Smooth muscle cell (in vitro differentiated cells): ENCODE measurements around the gene MXD4. TPM values are rescaled to one million over a fixed set of nuclear protein-coding genes. Genes with fewer than 3 reads are reported as not detected.
A peak's percentile ranks its signal among the peaks of the same experiment; 100 is the strongest.

Source experiments
- DNase-seq: peaks from one replicate; lab custom pipeline; 2025; ENCODE audit not compliant: unreplicated experiment; lab: John Stamatoyannopoulos, UW
- H2AFZ ChIP-seq: fragments of 200-600 bp; sonication (generic); 2 replicates; pipeline ENCODE4 v1.6.0; 2016; ENCODE audit warnings: antibody characterized with exemption, low read depth, mild to moderate bottlenecking
- H3F3A ChIP-seq: fragments of 200-600 bp; sonication (generic); 2 replicates; pipeline ENCODE4 v1.6.0; 2017; ENCODE audit warnings: antibody characterized with exemption, low read depth
- H3K27ac ChIP-seq: fragments of 200-600 bp; sonication (generic); 2 replicates; pipeline ENCODE4 v1.5.1; 2016; ENCODE audit warnings: low read depth, mild to moderate bottlenecking
- H3K27me3 ChIP-seq: fragments of 200-600 bp; sonication (generic); 2 replicates; pipeline ENCODE4 v1.6.1; 2016; ENCODE audit warnings: low read depth, mild to moderate bottlenecking
- H3K36me3 ChIP-seq: fragments of 200-600 bp; sonication (generic); 2 replicates; pipeline ENCODE4 v1.5.1; 2016; ENCODE audit warnings: low read depth
- H3K4me1 ChIP-seq: fragments of 200-600 bp; sonication (generic); 2 replicates; pipeline ENCODE4 v1.5.1; 2016; ENCODE audit warnings: low read depth
- H3K4me2 ChIP-seq: fragments of 200-600 bp; sonication (generic); 2 replicates; pipeline ENCODE4 v1.6.0; 2016; ENCODE audit warnings: mild to moderate bottlenecking
- H3K4me3 ChIP-seq: fragments of 200-600 bp; sonication (generic); 2 replicates; pipeline ENCODE4 v1.5.1; 2016; ENCODE audit warnings: mild to moderate bottlenecking
- H3K79me2 ChIP-seq: fragments of 200-600 bp; sonication (generic); 2 replicates; pipeline ENCODE4 v1.6.0; 2016; ENCODE audit warnings: low read depth, mild to moderate bottlenecking
- H3K9ac ChIP-seq: fragments of 200-600 bp; sonication (generic); 2 replicates; pipeline ENCODE4 v1.6.0; 2016; ENCODE audit warnings: low read depth
- H3K9me3 ChIP-seq: fragments of 200-600 bp; sonication (generic); replicated peaks from 2 replicates; pipeline ENCODE4 v1.5.1; 2016; ENCODE audit warnings: low read depth
- H4K20me1 ChIP-seq: fragments of 200-600 bp; sonication (generic); 2 replicates; pipeline ENCODE4 v1.6.0; 2016; ENCODE audit warnings: low read depth
- WGBS: methylation state at CpG from one replicate; pipeline ENCODE4 v1.1.7; 2016; ENCODE audit warnings: low lambda C conversion rate; 5-methylcytosine and 5-hydroxymethylcytosine counted together
- polyA plus RNA-seq: library from polyadenylated mRNA; unstranded; fragments of >200 nt; fragmentation: Nextera tagmentation; extraction: Ambion mirVana; gene quantifications from 2 replicates; pipeline ENCODE4 v1.2.1, GENCODE V29; 2016
- total RNA-seq: library from RNA; depleted of rRNA; stranded (reverse); fragments of >200 nt; gene quantifications from 2 replicates; pipeline ENCODE4 v1.2.3, GENCODE V29; 2014
- TF ChIP-seq, protein P1 (sequence below): fragments of 200-600 bp; sonication (generic); IDR thresholded peaks from 2 replicates; pipeline ENCODE4 v1.5.1; 2017; ENCODE audit warnings: borderline replicate concordance, mild to moderate bottlenecking, antibody characterized with exemption; ENCODE audit not compliant: insufficient read depth, poor library complexity, severe bottlenecking

MXD4 gene
- total and polyA plus RNA-seq, 2 experiments from 2014 or later: 26.8 to 81.8 TPM

DNA sequence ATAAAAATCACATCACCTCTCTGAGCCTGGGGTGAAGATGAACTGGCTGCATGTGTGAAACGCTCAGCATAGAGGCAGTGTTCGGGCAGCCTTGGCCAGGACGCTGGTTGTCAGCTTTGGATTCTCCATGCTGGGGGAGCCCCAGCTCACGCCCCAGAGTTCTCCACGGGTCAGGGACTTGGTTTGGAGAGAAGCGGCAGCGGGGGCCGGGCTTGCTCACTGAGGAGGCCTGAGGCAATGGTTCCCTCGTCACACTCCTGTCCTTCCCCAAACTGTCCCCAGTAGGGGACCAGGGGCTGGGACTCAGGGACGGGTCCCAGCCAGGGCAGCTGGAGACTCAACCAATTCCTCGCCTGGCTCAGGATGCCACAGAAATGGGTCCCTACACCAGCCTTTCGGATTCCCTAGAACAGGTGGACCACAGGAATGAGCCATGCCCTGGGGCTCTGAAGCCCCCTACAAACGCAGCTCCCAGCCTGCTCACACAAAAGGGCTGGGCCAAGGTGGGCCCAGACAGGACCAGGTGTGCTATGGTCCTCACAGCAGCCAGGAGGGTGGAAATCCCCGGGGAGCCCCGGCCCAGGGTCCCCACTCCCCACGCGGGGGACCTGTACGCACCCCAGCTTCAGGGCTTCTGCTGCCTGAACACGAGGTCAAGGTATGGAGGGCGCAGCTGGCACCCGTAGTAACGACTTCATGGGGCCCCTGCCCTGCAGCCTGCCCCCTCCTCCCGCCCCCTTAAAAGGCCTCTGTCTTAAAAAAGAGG lies 1.4 kb downstream of the MXD4 start:
- no peaks in the 10 kb centered on the region for H3K27me3 ChIP-seq
- no peaks in the 10 kb centered on the region for H3K36me3 ChIP-seq
- no peaks in the 10 kb centered on the region for H3K9me3 ChIP-seq
- no peak for DNase-seq
- H2AFZ ChIP-seq: no peak overlapping the region
- H3F3A ChIP-seq: no peaks in the 10 kb centered on the region
- TF ChIP-seq, protein P1, sequence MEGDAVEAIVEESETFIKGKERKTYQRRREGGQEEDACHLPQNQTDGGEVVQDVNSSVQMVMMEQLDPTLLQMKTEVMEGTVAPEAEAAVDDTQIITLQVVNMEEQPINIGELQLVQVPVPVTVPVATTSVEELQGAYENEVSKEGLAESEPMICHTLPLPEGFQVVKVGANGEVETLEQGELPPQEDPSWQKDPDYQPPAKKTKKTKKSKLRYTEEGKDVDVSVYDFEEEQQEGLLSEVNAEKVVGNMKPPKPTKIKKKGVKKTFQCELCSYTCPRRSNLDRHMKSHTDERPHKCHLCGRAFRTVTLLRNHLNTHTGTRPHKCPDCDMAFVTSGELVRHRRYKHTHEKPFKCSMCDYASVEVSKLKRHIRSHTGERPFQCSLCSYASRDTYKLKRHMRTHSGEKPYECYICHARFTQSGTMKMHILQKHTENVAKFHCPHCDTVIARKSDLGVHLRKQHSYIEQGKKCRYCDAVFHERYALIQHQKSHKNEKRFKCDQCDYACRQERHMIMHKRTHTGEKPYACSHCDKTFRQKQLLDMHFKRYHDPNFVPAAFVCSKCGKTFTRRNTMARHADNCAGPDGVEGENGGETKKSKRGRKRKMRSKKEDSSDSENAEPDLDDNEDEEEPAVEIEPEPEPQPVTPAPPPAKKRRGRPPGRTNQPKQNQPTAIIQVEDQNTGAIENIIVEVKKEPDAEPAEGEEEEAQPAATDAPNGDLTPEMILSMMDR: no peak
- peak overlapping the region; percentile 96 for H3K9ac ChIP-seq
- WGBS: 65% methylated on average over 23 of the region's 23 CpGs
- peaks cover 20% of the 10 kb centered on the region for H3K4me1 ChIP-seq
- peak overlapping the region; percentile 98 for H3K4me2 ChIP-seq
- peaks cover 57% of the 10 kb centered on the region for H4K20me1 ChIP-seq
- peaks cover 44% of the 10 kb centered on the region for H3K79me2 ChIP-seq
- peak overlapping the region; percentile 53 for H3K27ac ChIP-seq
- H3K4me3 ChIP-seq: peak overlapping the region; percentile 99

DNA sequence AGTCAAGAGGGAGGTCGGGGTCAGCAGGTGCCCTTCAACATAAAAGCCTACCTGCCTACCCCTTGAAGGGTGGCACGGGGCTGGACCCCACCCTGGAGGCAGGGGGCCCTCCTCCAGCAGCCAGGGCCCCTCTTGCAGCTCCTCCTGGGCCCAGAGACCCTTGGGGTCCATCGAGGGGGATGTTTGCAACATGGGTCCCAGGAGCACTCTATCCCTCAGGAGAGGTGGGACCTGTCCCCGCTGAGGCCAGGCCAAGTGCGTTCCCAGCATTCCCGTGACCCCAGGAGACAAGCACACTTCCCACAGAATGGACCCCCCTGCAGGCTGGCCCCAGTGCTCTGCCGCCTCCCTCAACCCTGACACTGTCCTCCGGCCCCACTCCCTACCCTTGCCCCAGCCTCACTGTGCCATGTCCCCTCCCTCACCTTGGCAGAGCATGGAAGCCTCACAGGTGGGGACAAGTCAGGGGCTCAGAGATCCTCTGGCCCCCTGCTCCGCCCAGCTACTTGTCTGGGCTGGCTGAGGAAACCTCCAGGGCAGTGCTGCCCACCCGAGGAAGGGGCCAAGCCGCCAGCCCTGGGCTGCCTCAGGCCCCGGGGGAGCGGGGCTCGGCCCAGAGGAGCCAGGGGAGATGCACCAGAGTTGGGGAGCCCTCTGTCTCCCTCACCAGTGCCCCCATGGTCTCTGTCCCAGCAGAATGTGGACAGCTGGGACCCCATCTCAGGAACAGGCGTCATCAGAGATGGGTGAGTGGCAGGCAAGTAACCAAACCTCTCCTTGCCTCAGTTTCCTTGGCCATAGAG lies 2.2 kb downstream of the MXD4 start:
- Histone ChIP-seq H3K4me2 (peak overlapping the region; percentile 98), H3K79me2 (peaks cover 48% of the 10 kb centered on the region), H3K27me3 (no peaks in the 10 kb centered on the region), H3K9me3 (no peaks in the 10 kb centered on the region), H4K20me1 (peaks cover 65% of the 10 kb centered on the region), H3K27ac (no peak overlapping the region), H2AFZ (no peak overlapping the region), H3K4me1 (peaks cover 20% of the 10 kb centered on the region), H3F3A (no peaks in the 10 kb centered on the region), H3K4me3 (peak overlapping the region; percentile 99), H3K36me3 (no peaks in the 10 kb centered on the region), H3K9ac (peak overlapping the region; percentile 96)
- TF ChIP-seq, protein P1: no peak
- no peak for DNase-seq
- whole genome bisulfite sequencing: 97% methylated on average over 15 of the region's 15 CpGs

DNA sequence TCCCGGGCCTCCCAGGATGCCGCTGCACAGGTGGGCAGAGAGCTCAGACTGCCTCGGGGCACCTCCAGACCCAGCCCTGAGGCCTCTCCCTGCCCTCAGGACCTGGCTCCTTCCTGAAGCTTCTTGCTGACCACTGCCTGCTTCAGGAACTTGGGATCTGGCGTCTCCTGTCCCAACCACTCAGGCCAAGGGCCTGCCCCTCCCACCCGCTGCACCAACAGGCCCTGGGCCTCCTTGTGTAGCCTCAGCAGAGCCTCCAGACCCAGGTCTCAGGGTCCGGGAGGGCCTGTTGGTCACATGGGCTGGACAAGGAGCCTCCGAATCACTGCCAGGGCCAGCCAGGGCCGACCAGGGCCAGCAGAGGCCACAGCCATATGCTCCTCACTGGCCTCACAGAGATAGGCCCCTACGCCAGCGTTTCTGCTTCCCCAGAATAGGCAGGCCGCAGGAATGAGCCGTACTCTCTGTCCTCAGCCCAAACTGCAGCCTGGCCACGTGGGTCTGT lies 2.8 kb downstream of the MXD4 start:
- no peaks in the 10 kb centered on the region for H3K36me3 ChIP-seq
- peaks cover 20% of the 10 kb centered on the region for H3K4me1 ChIP-seq
- peaks cover 54% of the 10 kb centered on the region for H3K79me2 ChIP-seq
- no peaks in the 10 kb centered on the region for H3F3A ChIP-seq
- H3K27ac ChIP-seq: no peak overlapping the region
- 91% methylated on average over 13 of the region's 13 CpGs for WGBS
- H2AFZ ChIP-seq: no peak overlapping the region
- DNase-seq: no peak
- H3K4me2 ChIP-seq: no peak overlapping the region
- H4K20me1 ChIP-seq: peaks cover 71% of the 10 kb centered on the region
- no peaks in the 10 kb centered on the region for H3K27me3 ChIP-seq
- TF ChIP-seq, protein P1: no peak
- no peak overlapping the region for H3K9ac ChIP-seq
- H3K9me3 ChIP-seq: no peaks in the 10 kb centered on the region
- no peak overlapping the region for H3K4me3 ChIP-seq
